WTC11 (cell line): Measurements from ENCODE around the gene SDF4.

ENCODE experiments used
- ATF3 ChIP-seq: sonication (generic); formaldehyde crosslinking; conservative IDR thresholded peaks from 2 replicates; pipeline ENCODE4 v1.8.1; 2022; ENCODE audit warnings: mild to moderate bottlenecking, missing genetic modification reagents
- CTCF ChIP-seq: fragments of 200-600 bp; IDR thresholded peaks from 2 replicates; pipeline ENCODE4 v1.8.0; 2022; ENCODE audit warnings: antibody characterized with exemption
- KAT7 ChIP-seq: sonication (generic); formaldehyde crosslinking; IDR thresholded peaks from 2 replicates; pipeline ENCODE4 v1.8.1; 2023; ENCODE audit warnings: missing genetic modification reagents, mild to moderate bottlenecking, borderline replicate concordance
- MXD4 ChIP-seq: fragments of 250-450 bp; sonication (Bioruptor Pico); IDR thresholded peaks from 2 replicates; pipeline ENCODE4 v1.8.0; 2021; ENCODE audit warnings: mild to moderate bottlenecking, moderate library complexity, borderline replicate concordance
- MYBL2 ChIP-seq: sonication (generic); formaldehyde crosslinking; IDR thresholded peaks from 2 replicates; pipeline ENCODE4 v1.8.1; 2023; ENCODE audit warnings: mild to moderate bottlenecking, moderate library complexity, missing genetic modification reagents
- SP1 ChIP-seq: sonication (generic); formaldehyde crosslinking; conservative IDR thresholded peaks from 2 replicates; pipeline ENCODE4 v1.8.1; 2022; ENCODE audit warnings: missing genetic modification reagents
- ZNF121 ChIP-seq: sonication (generic); formaldehyde crosslinking; IDR thresholded peaks from 2 replicates; pipeline ENCODE4 v1.8.0; 2023; ENCODE audit warnings: missing genetic modification reagents
- ZNF423 ChIP-seq: fragments of 250-450 bp; sonication (Bioruptor Pico); IDR thresholded peaks from 2 replicates; pipeline ENCODE4 v2.1.2; 2022; ENCODE audit warnings: mild to moderate bottlenecking, moderate library complexity

GRCh38 chr1:1262071-1262470, 30.3 kb upstream of the SDF4 start:
- TF ChIP-seq MYBL2 (CRISPR knock-in tag): no peak
- no peak for TF ChIP-seq KAT7 (CRISPR knock-in tag)
- TF ChIP-seq CTCF: no peak
- TF ChIP-seq ATF3 (CRISPR knock-in tag): no peak
- no peak for TF ChIP-seq ZNF121 (CRISPR knock-in tag)
- TF ChIP-seq MXD4 (CRISPR knock-in tag): no peak
- TF ChIP-seq SP1 (CRISPR knock-in tag): no peak
- no peak for TF ChIP-seq ZNF423 (CRISPR knock-in tag)
